Endothelial cell of umbilical vein (primary cell): Measurements from ENCODE around the gene PRDM16.

ENCODE experiments used
- CTCF ChIP-seq, 2 donors: IDR thresholded peaks; 1 replicate in 1 of 2; 2 replicates in 1 of 2; pipeline ENCODE4 v1.5.1; 2011; ENCODE audit warnings: low read length in 2 of 2, mild to moderate bottlenecking in 2 of 2, moderate library complexity in 2 of 2, control low read depth in 1 of 2, inconsistent platforms in 1 of 2, low read depth in 1 of 2; ENCODE audit not compliant: insufficient read depth in 1 of 2; ENCODE audit errors: extremely low read depth in 1 of 2
- EZH2 ChIP-seq: IDR thresholded peaks from 2 replicates; pipeline ENCODE4 v1.6.1; 2012; ENCODE audit warnings: borderline replicate concordance, low read depth, mild to moderate bottlenecking, moderate library complexity, low read length, inconsistent platforms; ENCODE audit not compliant: severe bottlenecking
- GATA2 ChIP-seq: IDR thresholded peaks from 2 replicates; pipeline ENCODE4 v1.7.0; 2011; ENCODE audit warnings: low read depth, mild to moderate bottlenecking, moderate library complexity, mixed read lengths, low read length; ENCODE audit not compliant: insufficient read length, insufficient read depth
- POLR2A ChIP-seq: IDR thresholded peaks from 2 replicates; pipeline ENCODE4 v1.6.1; 2012; ENCODE audit warnings: low read depth, mild to moderate bottlenecking, control low read depth, low read length

GRCh38 chr1:3120140-3120539, 51.1 kb downstream of the PRDM16 start:
- no peak for TF ChIP-seq CTCF (IDR thresholded peaks at IDR 0.05; ENCODE audit: extremely low read depth in 1 of 2, insufficient read depth in 1 of 2, low read depth in 1 of 2, low read length in 2 of 2)
- TF ChIP-seq POLR2A, result no peak
- no peak for TF ChIP-seq GATA2
- no peak for TF ChIP-seq EZH2
